GM12878 (cell line): ENCODE measurements around the gene ELAVL3. TPM values are rescaled to one million over a fixed set of nuclear protein-coding genes. Genes with fewer than 3 reads are reported as not detected.

ENCODE experiments used
- ATAC-seq: fragments of 200-7000 bp; cut with Tn5 transposase; 3 replicates; pipeline ENCODE4 v1.9.1; 2020; ENCODE audit warnings: mild to moderate bottlenecking, moderate library complexity
- BruUV-seq: library from RNA; stranded (reverse); fragments of 400-500 nt; replicated peaks from 2 replicates; lab custom pipeline; 2021; lab: Mats Ljungman, UMichigan
- CTCF ChIA-PET: fragments of 300-600 bp; sonication (Branson Sonifier 250); formaldehyde crosslinking; extraction: SDS; loops from one replicate; lab custom pipeline; 2021; ENCODE audit warnings: inconsistent platforms; lab: Yijun Ruan, JAX
- POLR2A ChIA-PET: fragments of 350-600 bp; formaldehyde crosslinking; extraction: SDS; loops from one replicate; lab custom pipeline; 2021; ENCODE audit warnings: inconsistent platforms; lab: Charles Lee
- RAD21 ChIA-PET: fragments of 300-600 bp; sonication (Branson Sonifier 250); formaldehyde crosslinking; loops from one replicate; lab custom pipeline; 2023; ENCODE audit warnings: antibody characterized with exemption; ENCODE audit not compliant: unreplicated experiment; lab: Charles Lee
- SMC1A ChIA-PET: fragments of 300-600 bp; sonication (Branson Sonifier 250); formaldehyde crosslinking; loops from one replicate; lab custom pipeline; 2023; ENCODE audit not compliant: unreplicated experiment, uncharacterized antibody; lab: Charles Lee
- DNase-seq: peaks from one replicate; pipeline ENCODE4 v3.0.0-alpha.2; 2011; ENCODE audit warnings: low read depth, low spot score
- FAIRE-seq: peaks from 3 replicates; lab custom pipeline; 2011; peaks lifted over from hg19 to GRCh38; lab: Jason Lieb, UNC
- H2AFZ ChIP-seq: 2 replicates; pipeline ENCODE4 v1.6.0; 2011; ENCODE audit warnings: low read depth, low read length, control low read depth; ENCODE audit not compliant: control insufficient read depth
- H3K27ac ChIP-seq: 2 replicates; pipeline ENCODE4 v1.5.1; 2011; ENCODE audit warnings: control low read depth; ENCODE audit not compliant: control insufficient read depth, insufficient read depth
- H3K27me3 ChIP-seq, 2 experiments: replicated peaks in 1 of 2; 2 replicates each; pipeline versions ENCODE4 v1.6.0 to v1.6.1; 2011; ENCODE audit warnings: low read length in 1 of 2; ENCODE audit not compliant: control insufficient read depth in 2 of 2, insufficient read depth in 2 of 2
- H3K36me3 ChIP-seq, 2 experiments: 2 replicates each; pipeline ENCODE4 v1.5.1; 2011; ENCODE audit warnings: low read length in 1 of 2; ENCODE audit not compliant: control insufficient read depth in 2 of 2, insufficient read depth in 2 of 2
- H3K4me1 ChIP-seq: 2 replicates; pipeline ENCODE4 v1.6.1; 2011; ENCODE audit warnings: mild to moderate bottlenecking, low read length, moderate library complexity, mixed read lengths; ENCODE audit not compliant: control insufficient read depth, insufficient read depth
- H3K4me2 ChIP-seq: 2 replicates; pipeline ENCODE4 v1.6.0; 2011; ENCODE audit warnings: control low read depth; ENCODE audit not compliant: control insufficient read depth, insufficient read depth
- H3K4me3 ChIP-seq: fragments of 200-600 bp; sonication (generic); 2 replicates; pipeline ENCODE4 v1.5.1; 2016
- H3K79me2 ChIP-seq: 2 replicates; pipeline ENCODE4 v1.6.0; 2011; ENCODE audit warnings: low read length; ENCODE audit not compliant: control insufficient read depth, insufficient read depth
- H3K9ac ChIP-seq: 2 replicates; pipeline ENCODE4 v1.8.0; 2011; ENCODE audit warnings: low read length, control low read depth, mixed read lengths; ENCODE audit not compliant: control insufficient read depth, insufficient read depth
- H3K9me3 ChIP-seq: replicated peaks from 3 replicates; pipeline ENCODE4 v1.5.1; 2011; ENCODE audit warnings: mild to moderate bottlenecking, low read length; ENCODE audit not compliant: control insufficient read depth, insufficient read depth
- H4K20me1 ChIP-seq: 2 replicates; pipeline ENCODE4 v1.6.0; 2011; ENCODE audit not compliant: control insufficient read depth, insufficient read depth
- SPI1 ChIP-seq: IDR thresholded peaks from 2 replicates; pipeline ENCODE4 v1.6.1; 2011; ENCODE audit warnings: low read depth, mild to moderate bottlenecking, low read length, moderate library complexity, borderline replicate concordance; ENCODE audit not compliant: insufficient read depth
- ZBTB33 ChIP-seq: fragments of 450-650 bp; IDR thresholded peaks from 2 replicates; pipeline ENCODE4 v1.6.1; 2017; ENCODE audit warnings: mild to moderate bottlenecking
- WGBS: methylation state at CpG from one replicate; pipeline ENCODE4 v1.1.6; 2016; ENCODE audit warnings: low lambda C conversion rate; ENCODE audit not compliant: insufficient replicate concordance, insufficient coverage; ENCODE audit errors: missing lambda C conversion rate; 5-methylcytosine and 5-hydroxymethylcytosine counted together
- in situ Hi-C: fragments of 300-500 bp; cut with MboI; formaldehyde crosslinking; loops from 9 replicates; pipeline ENCODE4 v1.14.3; 2018; ENCODE audit warnings: mixed read lengths
- intact Hi-C: fragments of 100-400 bp; cut with micrococcal nuclease; formaldehyde crosslinking; loops from one replicate; pipeline ENCODE4 v1.14.2; 2022; ENCODE audit not compliant: unreplicated experiment
- polyA plus RNA-seq, 11 experiments: library from polyadenylated mRNA; depleted of rRNA in 4 of 11; unstranded in 6 of 11; stranded (reverse) in 5 of 11; fragments of >200 nt; fragmentation: Nextera tagmentation in 4 of 11; fragmentation: Illumina TruSeq in 1 of 11; extraction: Ambion mirVana in 4 of 11; extraction: Trizol in 1 of 11; gene quantifications; 1 replicate in 1 of 11; 2 replicates in 10 of 11; pipeline versions ENCODE4 v1.2.1 to v1.2.3, GENCODE V29; 2011 to 2016; ENCODE audit warnings: inconsistent platforms in 2 of 11, missing spikeins in 2 of 11, low read depth in 1 of 11
- total RNA-seq, 4 experiments: library from RNA; depleted of rRNA in 3 of 4; stranded (reverse); fragments of >200 nt in 3 of 4; fragmentation: Illumina TruSeq in 1 of 4; extraction: Trizol in 1 of 4; gene quantifications; 2 replicates each; pipeline versions ENCODE4 v1.2.1 to v1.2.3, GENCODE V29; 2013 to 2021

The ELAVL3 gene
- total and polyA plus RNA-seq, 10 of the 15 experiments (the other 5 are each of a cell fraction or from before 2014, with no cell fraction given): under 0.01 to 0.05 (median 0.01) TPM; not detected in 7

- peak overlapping the region; percentile 74 for H3K4me2 ChIP-seq
- DNase-seq: no peak
- ChIA-PET SMC1A (interaction anchor here (0.8 to 2.3 kb wide), 6 partner anchors 24 to 61 kb away, joined by 3 to 14 read pairs (median 3); no protein-coding TSS in a partner anchor), RAD21 (interaction anchor here (1.2 to 2.2 kb wide), 4 partner anchors 14 to 61 kb away, joined by 4 to 7 read pairs (median 6); partner anchors contain the start of genes ODAD3, PRKCSH and SWSAP1), POLR2A (interaction anchor here (0.6 to 1.4 kb wide), 7 partner anchors 9 to 280 kb away, joined by 3 to 7 read pairs (median 3); partner anchors contain the start of genes ODAD3 and PRKCSH), CTCF (interaction anchor here (0.9 to 2.9 kb wide), 9 partner anchors 10 to 386 kb away, joined by 3 to 13 read pairs (median 4); partner anchors contain the start of genes ODAD3 and PRKCSH)
- no peak overlapping the region for H3K27ac ChIP-seq
- no peak overlapping the region for H3K9ac ChIP-seq
- H3K27me3 ChIP-seq: peaks cover 10 to 16% of the 10 kb centered on the region in 2 experiments
- no peaks in the 10 kb centered on the region for H3K79me2 ChIP-seq
- no peaks in the 10 kb centered on the region for H3K9me3 ChIP-seq
- no peak for FAIRE-seq
- TF ChIP-seq ZBTB33 (0 out of 2 replicates have a peak, but pooled peaks have one; percentile 46), SPI1 (no peak)
- H3K4me1 ChIP-seq: peaks cover 22% of the 10 kb centered on the region
- no peaks in the 10 kb centered on the region for H3K36me3 ChIP-seq
- no peaks in the 10 kb centered on the region for H4K20me1 ChIP-seq
- intact Hi-C loops: no loop called here
- H2AFZ ChIP-seq: peak overlapping the region; percentile 71
- ATAC-seq: peak; percentile 72
- BruUV-seq: no TSS peak
- in situ Hi-C loops: no loop called here
- peak overlapping the region; percentile 40; the same call in 1 of the 2 replicates for H3K4me3 ChIP-seq
- WGBS: 17% methylated on average over 36 of the region's 36 CpGs
Observed at GRCh38 chr19:11421371-11422098, 59.3 kb downstream of the ELAVL3 start.
